Mesenchymal stem cell (in vitro differentiated cells and primary cell): ENCODE data around the gene MS4A18. TPM values are rescaled to one million over a fixed set of nuclear protein-coding genes. Genes with fewer than 3 reads are reported as not detected.
"Not testable (repeated sequence)": the region's sequence is repeated elsewhere in the genome, so short reads cannot be mapped to it uniquely, and the experiment has no call there.

ENCODE experiments used
- DNase-seq: peaks from one replicate; pipeline ENCODE4 v3.0.0-alpha.2; 2013
- H2AFZ ChIP-seq: one replicate; pipeline ENCODE4 v1.6.1; 2013; ENCODE audit warnings: low read depth, mild to moderate bottlenecking, control low read depth, inconsistent platforms, low read length, moderate library complexity
- H2AK5ac ChIP-seq: 2 replicates; pipeline ENCODE4 v1.6.1; 2013; ENCODE audit warnings: low read length, moderate library complexity, mild to moderate bottlenecking, inconsistent platforms; ENCODE audit not compliant: severe bottlenecking
- H2BK120ac ChIP-seq: one replicate; pipeline ENCODE4 v1.6.1; 2013; ENCODE audit warnings: low read depth, mild to moderate bottlenecking, inconsistent platforms, low read length, moderate library complexity
- H2BK12ac ChIP-seq, 2 experiments: one replicate each; pipeline ENCODE4 v1.6.1; 2013; ENCODE audit warnings: inconsistent platforms in 2 of 2, low read length in 2 of 2, mild to moderate bottlenecking in 2 of 2, moderate library complexity in 2 of 2, control low read depth in 1 of 2
- H2BK15ac ChIP-seq: one replicate; pipeline ENCODE4 v1.6.1; 2013; ENCODE audit warnings: mild to moderate bottlenecking, low read depth, inconsistent platforms; ENCODE audit not compliant: poor library complexity, severe bottlenecking
- H2BK5ac ChIP-seq: 2 replicates; pipeline ENCODE4 v1.6.1; 2013; ENCODE audit warnings: low read depth, mild to moderate bottlenecking, low read length, control low read depth, inconsistent platforms; ENCODE audit not compliant: poor library complexity, severe bottlenecking
- H3K14ac ChIP-seq, 2 experiments: one replicate each; pipeline ENCODE4 v1.6.1; 2013; ENCODE audit warnings: inconsistent platforms in 2 of 2, low read length in 2 of 2, control low read depth in 1 of 2, mild to moderate bottlenecking in 1 of 2, moderate library complexity in 1 of 2
- H3K18ac ChIP-seq, 2 experiments: one replicate each; pipeline ENCODE4 v1.6.1; 2013; ENCODE audit warnings: inconsistent platforms in 2 of 2, low read length in 2 of 2, control low read depth in 1 of 2, low read depth in 1 of 2, mild to moderate bottlenecking in 1 of 2
- H3K23ac ChIP-seq, 2 experiments: one replicate each; pipeline ENCODE4 v1.6.1; 2013; ENCODE audit warnings: inconsistent platforms in 2 of 2, low read length in 2 of 2, mild to moderate bottlenecking in 2 of 2, moderate library complexity in 2 of 2, control low read depth in 1 of 2
- H3K27ac ChIP-seq: 2 replicates; pipeline ENCODE4 v1.5.1; 2013; ENCODE audit warnings: mild to moderate bottlenecking, moderate library complexity, low read length, control low read depth, inconsistent platforms; ENCODE audit not compliant: poor library complexity, severe bottlenecking
- H3K27me3 ChIP-seq, 2 experiments: 2 replicates each; pipeline versions ENCODE4 v1.6.1 to v1.7.0; 2013; ENCODE audit warnings: low read length in 2 of 2, mild to moderate bottlenecking in 2 of 2, moderate library complexity in 2 of 2, control low read depth in 1 of 2, inconsistent platforms in 1 of 2; ENCODE audit not compliant: control insufficient read depth in 1 of 2, insufficient read depth in 1 of 2
- H3K36me3 ChIP-seq, 2 experiments: 2 replicates each; pipeline versions ENCODE4 v1.6.1 to v1.7.0; 2013; ENCODE audit warnings: low read length in 2 of 2, control low read depth in 1 of 2, inconsistent platforms in 1 of 2, low read depth in 1 of 2, mild to moderate bottlenecking in 1 of 2; ENCODE audit not compliant: insufficient read depth in 2 of 2, control insufficient read depth in 1 of 2
- H3K4ac ChIP-seq, 2 experiments: one replicate each; pipeline ENCODE4 v1.6.1; 2013; ENCODE audit warnings: inconsistent platforms in 2 of 2, low read length in 2 of 2, mild to moderate bottlenecking in 2 of 2, moderate library complexity in 2 of 2, control low read depth in 1 of 2, low read depth in 1 of 2
- H3K4me1 ChIP-seq: 2 replicates; pipeline ENCODE4 v1.6.1; 2013; ENCODE audit warnings: low read depth, low read length, control low read depth; ENCODE audit not compliant: control insufficient read depth, insufficient read depth
- H3K4me2 ChIP-seq: 2 replicates; pipeline ENCODE4 v1.6.1; 2013; ENCODE audit warnings: low read length, mild to moderate bottlenecking, inconsistent platforms; ENCODE audit not compliant: poor library complexity, severe bottlenecking
- H3K4me3 ChIP-seq, 2 experiments: 2 replicates each; pipeline versions ENCODE4 v1.5.1 to v1.7.0; 2013; ENCODE audit warnings: low read length in 2 of 2, mild to moderate bottlenecking in 2 of 2, control low read depth in 1 of 2, low read depth in 1 of 2; ENCODE audit not compliant: insufficient read depth in 1 of 2
- H3K79me1 ChIP-seq: replicated peaks from 2 replicates; pipeline ENCODE4 v1.6.1; 2013; ENCODE audit warnings: mild to moderate bottlenecking, control low read depth, low read length, inconsistent platforms; ENCODE audit not compliant: poor library complexity, severe bottlenecking
- H3K9ac ChIP-seq: 2 replicates; pipeline ENCODE4 v1.7.0; 2013; ENCODE audit warnings: mild to moderate bottlenecking, low read length, moderate library complexity
- H3K9me3 ChIP-seq: 2 replicates; pipeline ENCODE4 v1.7.0; 2013; ENCODE audit warnings: mild to moderate bottlenecking, low read length; ENCODE audit not compliant: control insufficient read depth
- H4K8ac ChIP-seq: one replicate; pipeline ENCODE4 v1.6.1; 2013; ENCODE audit warnings: inconsistent platforms, mild to moderate bottlenecking, low read length, moderate library complexity
- H4K91ac ChIP-seq: one replicate; pipeline ENCODE4 v1.6.1; 2013; ENCODE audit warnings: mild to moderate bottlenecking, low read length, inconsistent platforms
- WGBS: methylation state at CpG from one replicate; pipeline ENCODE4 v1.1.7; 2013; ENCODE audit warnings: mixed read lengths; 5-methylcytosine and 5-hydroxymethylcytosine counted together
- polyA plus RNA-seq, 2 experiments: library from polyadenylated mRNA; stranded (reverse); fragments of 200-250 nt; gene quantifications; one replicate each; pipeline ENCODE4 v1.2.3, GENCODE V29; 2013

The MS4A18 gene
- polyA plus RNA-seq (2013, experiment 1 of 2): not detected
- not detected for polyA plus RNA-seq (2013, experiment 2 of 2)

- Histone ChIP-seq H3K27ac (no peak within 1 kb of the TSS), H4K91ac (no peak within 1 kb of the TSS), H3K9me3 (no peaks in the 10 kb centered on the region), H2BK15ac (no peak within 1 kb of the TSS), H4K8ac (no peak within 1 kb of the TSS), H3K4me3 (no peak within 1 kb of the TSS), H3K4me2 (no peak within 1 kb of the TSS), H3K23ac (no peak within 1 kb of the TSS), H3K27me3 (peaks cover 0 to 15% of the 10 kb centered on the region in 2 experiments), H3K79me1 (no peaks in the 10 kb centered on the region), H3K4me1 (no peaks in the 10 kb centered on the region), H2BK5ac (no peak within 1 kb of the TSS), H3K18ac (no peak within 1 kb of the TSS), H2BK120ac (no peak within 1 kb of the TSS), H2BK12ac (no peak within 1 kb of the TSS), H3K36me3 (no peaks in the 10 kb centered on the region), H2AK5ac (no peak within 1 kb of the TSS), H3K4ac (no peak within 1 kb of the TSS), H3K9ac (no peak within 1 kb of the TSS), H3K14ac (no peak within 1 kb of the TSS), H2AFZ (no peak within 1 kb of the TSS)
- WGBS: 77% methylated on average over 3 of the region's 3 CpGs
- no peak for DNase-seq
Observed at GRCh38 chr11:60724420-60724819, at the start of gene MS4A18. MS4A18 (plus strand) TSS chr11:60724720.

DNA sequence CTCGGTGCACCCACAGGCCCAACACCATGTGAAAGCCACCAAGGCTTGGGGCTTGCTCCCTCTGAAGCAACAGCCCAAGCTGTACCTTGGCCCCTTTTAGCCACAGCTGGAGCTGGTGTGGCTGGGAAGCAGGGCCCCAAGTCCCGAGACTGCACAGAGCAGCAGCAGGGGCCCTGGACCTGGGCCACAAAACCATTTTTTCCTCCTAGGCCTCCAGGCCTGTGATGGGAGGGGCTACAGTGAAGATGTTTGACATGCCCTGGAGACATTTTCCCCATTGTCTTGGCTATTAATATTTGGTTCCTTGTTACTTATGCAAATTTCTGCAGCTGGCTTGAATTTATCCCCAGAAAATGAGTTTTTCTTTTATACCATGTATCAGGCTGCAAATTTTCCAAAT, 46.3 kb upstream of the MS4A18 start:
- H3K4me1 ChIP-seq: not testable (repeated sequence)

GRCh38 chr11:60679879-60680278, 44.6 kb upstream of the MS4A18 start:
- no peak overlapping the region for H3K27ac ChIP-seq
- H2AK5ac ChIP-seq: no peak overlapping the region
- H3K27me3 ChIP-seq: no peaks in the 10 kb centered on the region
- no peak overlapping the region for H3K4me2 ChIP-seq
- H3K14ac ChIP-seq: no peak overlapping the region
- H3K18ac ChIP-seq: no peak overlapping the region
- no peak overlapping the region for H3K9ac ChIP-seq
- no peak overlapping the region for H2BK120ac ChIP-seq
- H2AFZ ChIP-seq: no peak overlapping the region
- no peak overlapping the region for H2BK5ac ChIP-seq
- no peak overlapping the region for H2BK12ac ChIP-seq
- H3K79me1 ChIP-seq: no peaks in the 10 kb centered on the region
- H4K8ac ChIP-seq: no peak overlapping the region
- no peak for DNase-seq
- no peaks in the 10 kb centered on the region for H3K36me3 ChIP-seq
- peaks cover 17% of the 10 kb centered on the region for H3K9me3 ChIP-seq
- H3K4ac ChIP-seq: no peak overlapping the region
- no peak overlapping the region for H2BK15ac ChIP-seq
- H3K4me1 ChIP-seq: no peaks in the 10 kb centered on the region
- no peak overlapping the region for H4K91ac ChIP-seq
- H3K23ac ChIP-seq: no peak overlapping the region
- no peak overlapping the region for H3K4me3 ChIP-seq

More for the DNA sequence above, 46.3 kb upstream of the MS4A18 start:
- not testable (repeated sequence) for H3K23ac ChIP-seq, H2BK15ac ChIP-seq, H2AK5ac ChIP-seq, H4K91ac ChIP-seq, H4K8ac ChIP-seq, H3K18ac ChIP-seq, H3K27me3 ChIP-seq, H3K4ac ChIP-seq, H3K4me2 ChIP-seq, H3K79me1 ChIP-seq, H2AFZ ChIP-seq, H3K36me3 ChIP-seq, H2BK5ac ChIP-seq, H3K4me3 ChIP-seq, H2BK120ac ChIP-seq, H3K27ac ChIP-seq, H2BK12ac ChIP-seq, H3K14ac ChIP-seq, DNase-seq, H3K9ac ChIP-seq
- WGBS: 90% methylated on average over 2 of the region's 2 CpGs
- H3K9me3 ChIP-seq: peaks cover 28% of the 10 kb centered on the region

- Histone ChIP-seq H3K9ac (no peak overlapping the region), H4K91ac (no peak overlapping the region), H2BK120ac (no peak overlapping the region), H3K18ac (no peak overlapping the region), H2AK5ac (no peak overlapping the region), H3K9me3 (peaks cover 17% of the 10 kb centered on the region), H3K4me3 (no peak overlapping the region), H3K4me2 (no peak overlapping the region), H3K36me3 (no peaks in the 10 kb centered on the region), H2BK15ac (no peak overlapping the region), H2BK12ac (no peak overlapping the region), H3K14ac (no peak overlapping the region), H3K27ac (no peak overlapping the region), H4K8ac (no peak overlapping the region), H3K4me1 (no peaks in the 10 kb centered on the region), H2AFZ (no peak overlapping the region), H3K23ac (no peak overlapping the region), H3K79me1 (no peaks in the 10 kb centered on the region), H3K4ac (no peak overlapping the region), H2BK5ac (no peak overlapping the region), H3K27me3 (no peaks in the 10 kb centered on the region)
- DNase-seq: no peak
- WGBS: 61% methylated on average over 3 of the region's 3 CpGs
Observed at GRCh38 chr11:60680455-60681119, 43.9 kb upstream of the MS4A18 start.
